K562 (cell line): ENCODE data around the gene SMIM35. TPM values are rescaled to one million over a fixed set of nuclear protein-coding genes. Genes with fewer than 3 reads are reported as not detected.
A peak's percentile ranks its signal among the peaks of the same experiment; 100 is the strongest.

ENCODE experiments used
- ARID1B ChIP-seq: fragments of 450-650 bp; IDR thresholded peaks from 2 replicates; pipeline ENCODE4 v1.6.1; 2016; ENCODE audit warnings: antibody characterized with exemption, mild to moderate bottlenecking, inconsistent platforms
- CBX5 ChIP-seq: IDR thresholded peaks from 2 replicates; pipeline ENCODE4 v1.6.1; 2014; ENCODE audit warnings: low read depth, borderline replicate concordance
- CHD2 ChIP-seq: IDR thresholded peaks from 2 replicates; pipeline ENCODE4 v1.6.1; 2011; ENCODE audit warnings: low read depth, low read length
- CTCFL ChIP-seq: IDR thresholded peaks from 2 replicates; pipeline ENCODE4 v1.6.1; 2011; ENCODE audit warnings: borderline replicate concordance, low read depth, mild to moderate bottlenecking, moderate library complexity, low read length; ENCODE audit not compliant: insufficient read depth, poor library complexity, severe bottlenecking
- CXXC5 ChIP-seq: fragments of 250-450 bp; sonication (Bioruptor Pico); IDR thresholded peaks from 2 replicates; pipeline ENCODE4 v1.8.0; 2022; ENCODE audit warnings: inconsistent platforms, mild to moderate bottlenecking, moderate library complexity
- ELK1 ChIP-seq: sonication (generic); formaldehyde crosslinking; IDR thresholded peaks from 2 replicates; pipeline ENCODE4 v1.8.1; 2022; ENCODE audit warnings: missing genetic modification reagents
- HDAC2 ChIP-seq: fragments of 450-650 bp; IDR thresholded peaks from 2 replicates; pipeline ENCODE4 v1.6.1; 2016; ENCODE audit warnings: mild to moderate bottlenecking
- MAFF ChIP-seq: IDR thresholded peaks from 2 replicates; pipeline ENCODE4 v1.6.1; 2012; ENCODE audit warnings: low read length, improper control_type of control experiment
- PHB ChIP-seq: fragments of 250-450 bp; sonication (Bioruptor Pico); IDR thresholded peaks from 2 replicates; pipeline ENCODE4 v1.5.0; 2021
- XRCC3 ChIP-seq: fragments of 450-650 bp; IDR thresholded peaks from 2 replicates; pipeline ENCODE4 v1.6.1; 2017; ENCODE audit warnings: mild to moderate bottlenecking, moderate library complexity
- ZNF133 ChIP-seq: fragments of 250-450 bp; sonication (Bioruptor Pico); IDR thresholded peaks from 2 replicates; pipeline ENCODE4 v1.4.0; 2020; ENCODE audit warnings: mild to moderate bottlenecking
- ZNF395 ChIP-seq: fragments of 200-800 bp; sonication (Bioruptor generic); IDR thresholded peaks from 2 replicates; pipeline ENCODE4 v1.6.1; 2017; ENCODE audit warnings: missing genetic modification characterization, missing compliant biosample characterization
- ZNF518B ChIP-seq: fragments of 250-450 bp; sonication (Bioruptor Pico); IDR thresholded peaks from 2 replicates; pipeline ENCODE4 v1.5.0; 2021; ENCODE audit warnings: mild to moderate bottlenecking, moderate library complexity
- ZNF609 ChIP-seq: sonication (generic); formaldehyde crosslinking; IDR thresholded peaks from 2 replicates; pipeline ENCODE4 v1.8.1; 2023; ENCODE audit warnings: missing genetic modification reagents, mild to moderate bottlenecking, borderline replicate concordance
- ZNF77 ChIP-seq: fragments of 250-450 bp; sonication (Bioruptor Pico); IDR thresholded peaks from 2 replicates; pipeline ENCODE4 v1.5.0; 2020
- polyA plus RNA-seq, 8 experiments: library from polyadenylated mRNA; depleted of rRNA in 4 of 8; stranded (reverse) in 5 of 8; unstranded in 3 of 8; fragments of >200 nt; fragmentation: Nextera tagmentation in 2 of 8; fragmentation: Illumina TruSeq in 1 of 8; extraction: Ambion mirVana in 2 of 8; extraction: Trizol in 1 of 8; gene quantifications; 2 replicates each; pipeline versions ENCODE4 v1.2.1 to v1.2.3, GENCODE V29; 2011 to 2014; ENCODE audit warnings: inconsistent platforms in 1 of 8, missing spikeins in 1 of 8
- total RNA-seq, 7 experiments: library from RNA; depleted of rRNA in 6 of 7; stranded (reverse); fragments of >200 nt in 6 of 7; fragmentation: Illumina TruSeq in 2 of 7; extraction: Trizol in 2 of 7; gene quantifications; 2 replicates each; pipeline versions ENCODE4 v1.2.1 to v1.2.3, GENCODE V29; 2011 to 2021; ENCODE audit warnings: low replicate concordance in 1 of 7

SMIM35 gene
- total and polyA plus RNA-seq, 9 of the 15 experiments (the other 6 are each of a cell fraction or from before 2014, with no cell fraction given) = 0.03 TPM; not detected in 7

DNA sequence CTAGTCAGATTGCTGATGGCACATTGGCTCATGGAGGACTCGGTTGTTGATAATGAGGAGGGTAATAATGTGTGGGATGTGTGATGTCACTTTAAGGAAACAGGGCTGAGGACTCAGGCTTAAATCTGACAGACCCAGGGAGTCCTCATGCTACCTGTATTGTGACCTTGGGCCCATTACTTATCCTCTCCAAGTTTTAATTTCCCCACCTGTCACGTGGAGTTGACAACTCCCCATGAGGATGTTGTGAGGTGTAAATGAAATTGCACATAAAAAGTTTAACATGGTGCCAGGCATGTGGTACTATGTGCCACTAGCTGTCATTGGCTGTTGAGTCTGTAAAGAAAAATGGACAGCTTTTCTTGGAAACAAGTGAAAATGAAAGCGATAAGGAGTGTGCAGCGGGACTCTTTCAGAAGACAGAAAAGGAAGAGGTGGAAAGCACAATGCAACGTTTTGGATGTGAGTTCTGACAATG is 85.2 kb downstream of the SMIM35 start (continued):
- TF ChIP-seq CBX5 (no peak), ARID1B (no peak; the same call in 1 of the 2 replicates), CTCFL (no peak), HDAC2 (0 out of 2 replicates have a peak, but pooled peaks have one; percentile 15), CHD2 (no peak), CXXC5 (peak; percentile 62), XRCC3 (no peak), ZNF77 (CRISPR knock-in tag) (no peak), PHB (CRISPR knock-in tag) (no peak), ZNF133 (CRISPR knock-in tag) (no peak), ZNF609 (CRISPR knock-in tag) (no peak), ZNF395 (CRISPR knock-in tag) (no peak), ZNF518B (no peak), ELK1 (CRISPR knock-in tag) (no peak), MAFF (no peak)
